ENCODE measurements around the gene NMT2. TPM values are rescaled to one million over a fixed set of nuclear protein-coding genes. Genes with fewer than 3 reads are reported as not detected.

The NMT2 gene
- total and polyA plus RNA-seq, 2 experiments from 2014 or later, result 11.7 to 16.8 TPM

DNA sequence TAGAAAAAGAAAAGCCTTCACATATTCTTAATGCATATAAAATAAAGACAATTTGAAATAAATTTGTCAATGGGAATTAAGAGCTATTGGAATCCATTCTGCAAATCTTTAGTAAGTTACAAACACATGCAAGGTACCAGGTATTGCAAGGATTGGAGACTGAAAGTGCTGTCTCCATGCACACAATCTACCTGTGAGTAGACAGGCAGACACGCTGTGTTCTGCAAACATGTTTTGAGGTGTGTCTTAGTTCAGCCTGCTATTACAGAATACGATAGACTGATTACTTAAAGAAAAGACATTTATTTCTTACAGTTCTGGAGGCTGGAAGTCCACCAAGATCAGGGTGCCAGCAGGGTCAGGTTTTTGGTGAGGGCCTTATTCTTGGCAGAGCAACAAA is 10.0 kb downstream of the NMT2 start:
- Histone ChIP-seq H3K9me2 (ENCODE audit: insufficient read depth) (no peaks in the 10 kb centered on the region), H2AFZ (no peak overlapping the region), H3K79me2 (replicated peaks; ENCODE audit: insufficient read depth) (peaks cover 50% of the 10 kb centered on the region), H4K20me1 (replicated peaks; ENCODE audit: insufficient read depth) (no peaks in the 10 kb centered on the region), H3K27me3 (ENCODE audit: insufficient read depth) (no peaks in the 10 kb centered on the region), H3K27ac (ENCODE audit: low read depth) (no peak overlapping the region), H3K36me3 (ENCODE audit: insufficient read depth) (no peaks in the 10 kb centered on the region), H3K4me3 (no peak overlapping the region), H3K4me1 (ENCODE audit: insufficient read depth) (peaks cover 7% of the 10 kb centered on the region), H3F3A (replicated peaks; ENCODE audit: low read depth) (no peaks in the 10 kb centered on the region), H3K4me2 (no peak overlapping the region)
- ATAC-seq (no peak), DNase-seq (ENCODE audit: low spot score) (no peak)
- no peaks in the 10 kb centered on the region; the same call in 2 of the 3 replicates for H3K9me3 Mint-ChIP-seq
- H3K36me3 Mint-ChIP-seq (ENCODE audit: low read depth), result no peaks in the 10 kb centered on the region; the same call in 2 of the 3 replicates
- no peak for TF ChIP-seq ZNF331 (CRISPR knock-in tag; IDR thresholded peaks at IDR 0.05; ENCODE audit: low read depth)
- no peak for TF ChIP-seq STAT1 (IDR thresholded peaks at IDR 0.05; ENCODE audit: unreplicated experiment)
- TF ChIP-seq ZNF462 (CRISPR knock-in tag; IDR thresholded peaks at IDR 0.05), result no peak
- no peak for TF ChIP-seq NANOG (IDR thresholded peaks at IDR 0.05; ENCODE audit: borderline replicate concordance)
- TF ChIP-seq ETS1 (IDR thresholded peaks at IDR 0.05), result no peak
- TF ChIP-seq, protein P1, sequence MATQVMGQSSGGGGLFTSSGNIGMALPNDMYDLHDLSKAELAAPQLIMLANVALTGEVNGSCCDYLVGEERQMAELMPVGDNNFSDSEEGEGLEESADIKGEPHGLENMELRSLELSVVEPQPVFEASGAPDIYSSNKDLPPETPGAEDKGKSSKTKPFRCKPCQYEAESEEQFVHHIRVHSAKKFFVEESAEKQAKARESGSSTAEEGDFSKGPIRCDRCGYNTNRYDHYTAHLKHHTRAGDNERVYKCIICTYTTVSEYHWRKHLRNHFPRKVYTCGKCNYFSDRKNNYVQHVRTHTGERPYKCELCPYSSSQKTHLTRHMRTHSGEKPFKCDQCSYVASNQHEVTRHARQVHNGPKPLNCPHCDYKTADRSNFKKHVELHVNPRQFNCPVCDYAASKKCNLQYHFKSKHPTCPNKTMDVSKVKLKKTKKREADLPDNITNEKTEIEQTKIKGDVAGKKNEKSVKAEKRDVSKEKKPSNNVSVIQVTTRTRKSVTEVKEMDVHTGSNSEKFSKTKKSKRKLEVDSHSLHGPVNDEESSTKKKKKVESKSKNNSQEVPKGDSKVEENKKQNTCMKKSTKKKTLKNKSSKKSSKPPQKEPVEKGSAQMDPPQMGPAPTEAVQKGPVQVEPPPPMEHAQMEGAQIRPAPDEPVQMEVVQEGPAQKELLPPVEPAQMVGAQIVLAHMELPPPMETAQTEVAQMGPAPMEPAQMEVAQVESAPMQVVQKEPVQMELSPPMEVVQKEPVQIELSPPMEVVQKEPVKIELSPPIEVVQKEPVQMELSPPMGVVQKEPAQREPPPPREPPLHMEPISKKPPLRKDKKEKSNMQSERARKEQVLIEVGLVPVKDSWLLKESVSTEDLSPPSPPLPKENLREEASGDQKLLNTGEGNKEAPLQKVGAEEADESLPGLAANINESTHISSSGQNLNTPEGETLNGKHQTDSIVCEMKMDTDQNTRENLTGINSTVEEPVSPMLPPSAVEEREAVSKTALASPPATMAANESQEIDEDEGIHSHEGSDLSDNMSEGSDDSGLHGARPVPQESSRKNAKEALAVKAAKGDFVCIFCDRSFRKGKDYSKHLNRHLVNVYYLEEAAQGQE (IDR thresholded peaks at IDR 0.05; ENCODE audit: unreplicated experiment), result no peak
- no peak for TF ChIP-seq POLR2AphosphoS5 (IDR thresholded peaks at IDR 0.05; ENCODE audit: low read depth)
- TF ChIP-seq CTCF (conservative IDR thresholded peaks at IDR 0.05; ENCODE audit: low read depth in 2 of 2), result no peak
- TF ChIP-seq EZH2phosphoT487 (IDR thresholded peaks at IDR 0.05; ENCODE audit: unreplicated experiment), result no peak
- no peak for TF ChIP-seq ZNF114 (CRISPR knock-in tag; IDR thresholded peaks at IDR 0.05)
- TF ChIP-seq EZH2 (IDR thresholded peaks at IDR 0.05; ENCODE audit: low read depth, unreplicated experiment), result no peak
- TF ChIP-seq JUNB (IDR thresholded peaks at IDR 0.05; ENCODE audit: unreplicated experiment), result no peak
- TF ChIP-seq CREB1 (CRISPR knock-in tag; IDR thresholded peaks at IDR 0.05; ENCODE audit: low read depth), result no peak
- peaks cover 5% of the 10 kb centered on the region; the same call in 2 of the 3 replicates for H3K4me1 Mint-ChIP-seq
- H3K27ac Mint-ChIP-seq, result no peak overlapping the region
- H3K4me3 Mint-ChIP-seq, result no peak overlapping the region
- peaks cover 4% of the 10 kb centered on the region for H3K27me3 Mint-ChIP-seq (ENCODE audit: insufficient read depth, low read depth, poor library complexity)
